Breast epithelium (tissue), 3 donors: ENCODE measurements around the gene LINGO1.

Source experiments
- POLR2A ChIP-seq: fragments of 450-650 bp; IDR thresholded peaks from one replicate; pipeline ENCODE4 v1.6.1; 2016; ENCODE audit warnings: antibody characterized with exemption, mild to moderate bottlenecking, moderate library complexity
- POLR2AphosphoS5 ChIP-seq, 3 donors: sonication (generic); formaldehyde crosslinking; IDR thresholded peaks; one replicate each; pipeline ENCODE4 v1.6.1; 2017; ENCODE audit warnings: antibody characterized with exemption in 3 of 3
- TF ChIP-seq, protein P1 (sequence below), 3 donors: fragments of 450-650 bp; IDR thresholded peaks; one replicate each; pipeline ENCODE4 v1.5.1; 2016 to 2017; ENCODE audit warnings: antibody characterized with exemption in 3 of 3, mild to moderate bottlenecking in 3 of 3, moderate library complexity in 3 of 3

DNA sequence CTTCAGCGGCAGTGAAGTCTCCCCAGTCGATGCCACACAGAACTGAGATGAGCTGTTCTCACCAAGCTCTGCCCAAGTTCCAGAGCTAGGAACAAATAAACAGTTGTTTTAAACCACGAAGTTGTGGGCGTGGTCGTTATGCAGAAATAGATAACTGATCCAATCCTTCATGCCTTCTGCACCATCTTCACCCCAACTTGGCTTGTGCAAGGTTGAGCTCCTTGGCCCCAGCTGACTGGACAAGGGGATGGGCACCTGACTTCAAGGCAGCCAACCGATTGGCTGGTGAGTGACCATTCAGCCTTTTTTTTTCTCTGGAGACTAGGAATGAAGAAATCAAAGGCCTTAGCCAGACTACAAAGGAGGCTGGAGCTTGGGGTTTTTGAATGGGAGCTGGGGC lies 23.9 kb downstream of the LINGO1 start:
- TF ChIP-seq, protein P1, sequence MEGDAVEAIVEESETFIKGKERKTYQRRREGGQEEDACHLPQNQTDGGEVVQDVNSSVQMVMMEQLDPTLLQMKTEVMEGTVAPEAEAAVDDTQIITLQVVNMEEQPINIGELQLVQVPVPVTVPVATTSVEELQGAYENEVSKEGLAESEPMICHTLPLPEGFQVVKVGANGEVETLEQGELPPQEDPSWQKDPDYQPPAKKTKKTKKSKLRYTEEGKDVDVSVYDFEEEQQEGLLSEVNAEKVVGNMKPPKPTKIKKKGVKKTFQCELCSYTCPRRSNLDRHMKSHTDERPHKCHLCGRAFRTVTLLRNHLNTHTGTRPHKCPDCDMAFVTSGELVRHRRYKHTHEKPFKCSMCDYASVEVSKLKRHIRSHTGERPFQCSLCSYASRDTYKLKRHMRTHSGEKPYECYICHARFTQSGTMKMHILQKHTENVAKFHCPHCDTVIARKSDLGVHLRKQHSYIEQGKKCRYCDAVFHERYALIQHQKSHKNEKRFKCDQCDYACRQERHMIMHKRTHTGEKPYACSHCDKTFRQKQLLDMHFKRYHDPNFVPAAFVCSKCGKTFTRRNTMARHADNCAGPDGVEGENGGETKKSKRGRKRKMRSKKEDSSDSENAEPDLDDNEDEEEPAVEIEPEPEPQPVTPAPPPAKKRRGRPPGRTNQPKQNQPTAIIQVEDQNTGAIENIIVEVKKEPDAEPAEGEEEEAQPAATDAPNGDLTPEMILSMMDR (IDR thresholded peaks at IDR 0.05) = no peak
- TF ChIP-seq POLR2AphosphoS5 (IDR thresholded peaks at IDR 0.05) (no peak), POLR2A (no peak)
